Activated CD8-positive, alpha-beta memory T cell treated with anti-CD3 and anti-CD28 coated beads for 36 hours (primary cell): Measurements from ENCODE around the gene GPR35. TPM values are rescaled to one million over a fixed set of nuclear protein-coding genes. Genes with fewer than 3 reads are reported as not detected.

Experiments used
- CTCF ChIA-PET: fragments of 350-600 bp; sonication (Branson Sonifier 250); formaldehyde crosslinking; loops from one replicate; lab custom pipeline; 2021; ENCODE audit warnings: antibody characterized with exemption; lab: Charles Lee
- POLR2A ChIA-PET: fragments of 350-600 bp; sonication (Branson Sonifier 250); formaldehyde crosslinking; loops from one replicate; lab custom pipeline; 2021; ENCODE audit warnings: antibody characterized with exemption; lab: Charles Lee
- total RNA-seq, 2 experiments: library from RNA; stranded (reverse); gene quantifications; one replicate each; pipeline ENCODE4 v1.2.3, GENCODE V29; 2021

The GPR35 gene
- total RNA-seq, 2 experiments from 2014 or later = 12.6 to 13.3 TPM

DNA sequence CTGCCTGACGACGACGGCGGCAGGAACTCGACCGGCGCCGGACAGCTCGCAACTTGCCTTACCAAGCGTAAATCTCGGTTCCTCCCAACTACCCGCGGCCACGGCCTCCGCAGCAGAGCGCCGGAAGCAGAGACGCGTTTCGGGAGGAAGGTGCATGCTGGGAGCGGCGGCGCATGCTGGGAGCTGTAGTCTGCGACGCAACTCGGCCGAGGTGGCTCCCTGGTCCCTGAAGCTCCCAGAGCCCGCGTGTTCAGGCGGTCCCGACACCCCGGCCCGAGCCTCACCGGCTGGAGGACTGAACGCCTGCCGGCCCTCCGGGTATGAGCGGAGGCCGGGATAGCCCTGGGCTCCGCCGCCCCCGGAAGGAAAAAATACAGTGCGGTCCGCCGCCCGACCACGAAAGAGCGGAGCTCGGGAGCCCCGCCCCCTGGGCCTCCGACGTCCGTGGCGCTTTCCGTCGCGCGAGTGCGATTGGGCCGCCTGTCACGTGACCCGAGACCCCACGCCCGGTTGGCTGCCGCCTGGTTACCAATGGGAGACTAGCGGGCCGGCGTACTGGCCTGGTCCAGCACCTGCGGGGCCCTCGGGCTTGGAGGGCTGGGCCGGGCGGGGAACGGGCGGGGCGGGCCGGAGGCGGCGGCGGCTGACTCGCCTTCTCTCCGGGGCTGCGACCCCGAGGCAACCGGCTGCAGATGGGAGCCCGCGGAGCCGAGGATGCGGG lies 38.9 kb upstream of the GPR35 start, which contains the start of gene CAPN10:
TSS of gene CAPN10 (plus strand) at position 537 of the 721 bp plus-strand sequence. CDS start at position 715, 178 bp downstream.
- ChIA-PET CTCF (interaction anchor here (0.6 to 5.9 kb wide), 7 partner anchors 17 to 72 kb away, joined by 3 to 42 read pairs (median 6); partner anchors contain the start of gene DUSP28), POLR2A (interaction anchor here (0.7 to 3.6 kb wide), 12 partner anchors 15 to 516 kb away, joined by 3 to 52 read pairs (median 4); partner anchors contain the start of genes ANKMY1, GPR35, MTERF4 and RNPEPL1)

GRCh38 chr2:240586919-240587800 lies 38.1 kb upstream of the GPR35 start:
- ChIA-PET CTCF (interaction anchor here (0.6 to 5.9 kb wide), 8 partner anchors 10 to 73 kb away, joined by 3 to 42 read pairs (median 6); partner anchors contain the start of gene DUSP28), POLR2A (interaction anchor here (0.6 to 3.6 kb wide), 12 partner anchors 16 to 1470 kb away, joined by 3 to 52 read pairs (median 4); partner anchors contain the start of genes ANKMY1, GPR35, MTERF4 and RNPEPL1)

DNA sequence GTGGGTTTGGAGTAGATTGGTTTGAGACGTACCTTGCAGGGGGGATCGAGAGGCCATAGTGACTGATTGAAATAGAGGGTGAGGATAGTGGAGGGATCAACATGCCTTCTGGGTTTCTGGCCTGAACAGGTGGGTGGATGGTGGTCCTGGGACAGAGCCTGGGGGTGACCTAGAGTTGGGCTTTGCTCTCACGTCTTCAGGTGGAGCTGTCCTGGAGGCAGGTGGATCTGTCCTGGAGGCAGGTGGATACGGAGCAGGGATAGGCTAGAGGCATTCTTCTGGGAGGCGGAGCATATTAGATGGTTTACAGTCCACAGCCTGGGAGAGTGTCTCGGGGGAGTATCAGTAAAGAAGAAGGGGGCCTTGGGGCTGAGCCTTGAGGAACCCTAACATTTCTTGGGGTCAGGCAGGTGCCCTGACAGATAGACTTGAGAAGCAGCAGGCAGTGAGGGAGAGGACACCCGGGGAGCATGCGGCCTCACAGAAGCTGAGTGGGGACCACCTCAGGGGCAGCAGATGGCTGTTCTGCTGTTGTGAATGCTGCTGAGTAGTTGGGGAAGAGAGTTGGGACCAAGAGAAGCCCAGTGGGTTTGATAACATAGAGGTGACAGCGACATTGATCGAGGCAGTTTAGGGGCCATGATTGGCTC lies 37.1 kb upstream of the GPR35 start:
- ChIA-PET POLR2A (interaction anchor here (0.6 to 3.6 kb wide), 4 partner anchors 8 to 37 kb away, joined by 3 to 52 read pairs (median 15); partner anchors contain the start of gene GPR35), CTCF (interaction anchor here (1.0 to 5.9 kb wide), 3 partner anchors 9 to 22 kb away, joined by 3 to 42 read pairs (median 4); no protein-coding TSS in a partner anchor)

DNA sequence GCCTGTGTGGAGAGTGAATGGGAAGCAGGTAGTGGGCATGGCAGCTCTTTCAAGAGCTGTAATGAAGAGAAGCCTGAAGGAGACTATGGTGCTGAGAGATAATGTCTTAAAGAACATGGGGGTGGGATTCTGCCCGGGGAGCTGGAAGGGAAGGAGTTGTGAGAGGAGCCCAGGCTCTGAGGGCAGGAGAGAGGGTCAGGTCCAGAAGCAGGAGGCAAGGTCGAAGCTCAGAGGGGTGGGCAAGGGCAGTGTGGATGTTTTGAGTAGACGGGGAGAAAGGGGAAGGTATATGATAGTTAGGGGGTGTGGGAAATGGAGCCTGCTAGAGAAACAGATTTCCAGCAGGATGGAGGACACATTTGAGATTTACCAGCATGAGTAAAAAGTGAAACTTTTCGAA lies 36.6 kb upstream of the GPR35 start:
- ChIA-PET POLR2A (interaction anchor here (0.6 to 3.6 kb wide), 2 partner anchors 9 to 33 kb away, joined by 3 to 17 read pairs; no protein-coding TSS in a partner anchor), CTCF (interaction anchor here (0.8 to 5.9 kb wide), 3 partner anchors 9 to 32 kb away, joined by 3 to 42 read pairs (median 4); no protein-coding TSS in a partner anchor)

DNA sequence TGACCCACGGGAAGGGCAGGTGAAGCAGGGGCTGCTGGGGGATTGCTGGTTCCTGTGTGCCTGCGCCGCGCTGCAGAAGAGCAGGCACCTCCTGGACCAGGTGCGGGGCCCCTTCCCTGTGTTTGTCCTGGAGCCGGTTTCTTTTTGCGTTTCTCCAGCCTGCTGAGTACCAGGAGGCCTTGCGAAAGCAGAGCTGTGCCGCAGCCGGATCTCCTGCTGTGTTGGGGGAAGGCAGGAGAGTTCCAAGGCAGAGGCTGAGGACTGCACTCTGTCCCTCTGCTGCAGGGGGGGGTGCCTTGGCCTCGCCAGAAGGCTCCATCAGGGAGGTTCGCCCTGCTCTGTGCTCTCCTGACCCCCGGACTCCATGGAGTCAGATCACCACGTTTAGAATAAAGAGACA lies 35.9 kb upstream of the GPR35 start:
- ChIA-PET CTCF (interaction anchor here (0.8 to 5.9 kb wide), 4 partner anchors 10 to 75 kb away, joined by 3 to 42 read pairs (median 4); no protein-coding TSS in a partner anchor), POLR2A (no interaction called here)

DNA sequence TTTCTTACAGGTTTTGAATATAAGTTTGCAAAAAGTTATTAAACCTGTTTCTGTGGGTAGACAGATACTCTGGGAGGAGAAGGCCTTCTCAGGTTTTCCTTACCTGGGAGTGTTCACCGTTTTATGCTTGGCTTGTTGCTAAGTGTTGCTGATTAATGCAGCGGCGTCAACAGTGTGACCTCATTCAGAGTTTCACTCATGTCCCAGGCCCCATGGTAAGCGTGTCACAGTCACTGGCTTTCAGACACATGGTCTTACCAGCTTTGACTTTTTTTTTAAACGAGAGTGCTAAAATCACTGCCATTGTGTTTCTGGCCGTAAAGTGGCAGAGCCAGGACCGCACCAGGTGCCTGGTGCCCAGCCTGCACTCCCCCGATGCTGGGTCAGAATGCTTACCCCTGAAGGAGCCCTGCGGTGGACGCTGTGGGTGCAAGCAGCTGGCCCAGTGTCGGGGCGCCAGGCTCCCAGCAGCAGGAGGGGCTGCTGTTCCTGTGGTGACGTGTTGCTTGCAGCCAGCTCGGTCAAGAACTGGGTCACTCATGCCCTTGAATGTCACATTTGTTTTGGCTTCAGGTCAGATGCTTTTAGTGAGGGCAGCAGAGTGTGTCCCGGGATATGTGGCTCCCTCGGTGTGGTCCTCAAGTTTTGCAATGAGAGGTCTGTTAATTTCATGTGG lies 35.3 kb upstream of the GPR35 start:
- CTCF ChIA-PET = interaction anchor here (1.5 to 5.9 kb wide), 2 partner anchors 24 to 76 kb away, joined by 5 to 42 read pairs; no protein-coding TSS in a partner anchor
- POLR2A ChIA-PET = no interaction called here

DNA sequence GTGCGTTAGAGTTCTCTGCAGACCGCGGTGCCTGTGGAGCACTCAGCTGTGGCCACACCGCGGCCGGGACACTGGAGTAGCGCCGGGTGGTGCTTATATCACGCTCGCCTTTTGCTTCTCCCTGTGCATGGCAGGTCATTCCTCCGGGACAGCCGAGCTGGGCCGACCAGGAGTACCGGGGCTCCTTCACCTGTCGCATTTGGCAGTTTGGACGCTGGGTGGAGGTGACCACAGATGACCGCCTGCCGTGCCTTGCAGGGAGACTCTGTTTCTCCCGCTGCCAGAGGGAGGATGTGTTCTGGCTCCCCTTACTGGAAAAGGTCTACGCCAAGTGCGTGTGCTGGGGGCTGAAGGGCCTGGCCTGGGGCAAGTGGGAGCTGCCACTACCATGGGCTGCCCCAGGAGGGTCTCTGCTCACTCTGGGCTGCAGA lies 34.6 kb upstream of the GPR35 start:
- ChIA-PET POLR2A (no interaction called here), CTCF (interaction anchor here (1.5 kb wide), 1 partner anchor 77 kb away, joined by 5 read pairs; no protein-coding TSS in a partner anchor)

- POLR2A ChIA-PET = no interaction called here
- CTCF ChIA-PET = no interaction called here
These were observed 34.1 kb upstream of the GPR35 start for GRCh38 chr2:240591226-240591625.

- CTCF ChIA-PET = no interaction called here
- POLR2A ChIA-PET = no interaction called here
These were observed 33.5 kb upstream of the GPR35 start for GRCh38 chr2:240591784-240592183.

- ChIA-PET POLR2A (no interaction called here), CTCF (interaction anchor here (0.5 to 1.5 kb wide), 2 partner anchors 14 to 28 kb away, joined by 3 read pairs; no protein-coding TSS in a partner anchor)
These were observed 32.1 kb upstream of the GPR35 start for GRCh38 chr2:240593026-240593702.

DNA sequence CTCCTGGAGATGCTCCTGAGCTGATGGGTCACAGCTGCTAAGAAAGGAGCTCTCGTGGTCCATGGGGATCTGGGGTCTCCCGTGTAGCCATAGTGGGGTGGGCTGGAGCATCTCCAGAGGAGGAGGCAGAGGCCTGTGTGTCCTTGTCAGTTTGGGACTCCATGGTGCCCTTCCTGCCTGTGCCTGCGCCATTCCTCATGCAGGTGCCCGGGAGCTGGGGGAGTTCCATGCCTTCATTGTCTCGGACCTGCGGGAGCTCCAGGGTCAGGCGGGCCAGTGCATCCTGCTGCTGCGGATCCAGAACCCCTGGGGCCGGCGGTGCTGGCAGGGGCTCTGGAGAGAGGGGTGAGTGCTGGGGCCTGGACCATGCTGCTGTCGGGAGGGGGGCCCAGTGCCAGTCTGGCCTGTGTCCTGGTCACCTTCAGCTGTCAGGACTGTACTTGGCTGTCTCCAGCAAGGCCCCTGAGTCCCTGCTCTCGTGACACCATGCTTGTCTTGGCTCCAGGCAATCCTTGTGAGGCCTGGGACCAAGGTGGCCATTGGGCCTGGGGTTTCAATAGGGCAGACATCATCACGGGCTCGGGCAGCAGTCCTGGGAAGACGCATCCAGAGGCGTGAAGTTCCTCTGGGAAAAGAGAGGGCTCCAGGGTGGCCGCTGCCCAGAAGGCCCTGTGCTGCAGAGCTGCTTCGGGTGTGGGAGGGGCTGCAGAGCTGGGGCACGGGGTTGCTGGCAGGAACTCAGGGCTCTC lies 31.4 kb upstream of the GPR35 start:
- ChIA-PET CTCF (interaction anchor here (0.9 to 1.6 kb wide), 3 partner anchors 12 to 34 kb away, joined by 3 to 4 read pairs (median 3); no protein-coding TSS in a partner anchor), POLR2A (no interaction called here)

GRCh38 chr2:240594511-240595380 lies 30.5 kb upstream of the GPR35 start:
- POLR2A ChIA-PET = no interaction called here
- CTCF ChIA-PET = interaction anchor here (0.9 to 1.6 kb wide), 3 partner anchors 13 to 33 kb away, joined by 3 to 4 read pairs (median 3); no protein-coding TSS in a partner anchor

GRCh38 chr2:240595381-240596079 lies 29.8 kb upstream of the GPR35 start:
- CTCF ChIA-PET = interaction anchor here (1.6 kb wide), 1 partner anchor 32 kb away, joined by 4 read pairs; no protein-coding TSS in a partner anchor
- POLR2A ChIA-PET = no interaction called here

DNA sequence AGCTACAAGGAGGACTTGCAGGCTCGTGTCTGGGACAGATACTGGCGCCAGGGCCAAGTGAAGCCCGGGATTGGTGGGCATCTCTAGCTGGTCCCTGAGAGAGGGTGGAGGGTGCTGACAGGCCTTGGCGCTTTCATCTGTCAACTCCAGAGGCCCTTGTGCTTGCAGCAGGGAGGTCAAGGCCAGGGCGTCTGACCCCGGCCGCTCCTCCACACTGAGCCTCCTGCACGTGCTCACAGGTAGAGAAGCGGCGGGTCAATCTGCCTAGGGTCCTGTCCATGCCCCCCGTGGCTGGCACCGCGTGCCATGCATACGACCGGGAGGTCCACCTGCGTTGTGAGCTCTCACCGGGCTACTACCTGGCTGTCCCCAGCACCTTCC lies 29.2 kb upstream of the GPR35 start:
- CTCF ChIA-PET = no interaction called here
- POLR2A ChIA-PET = no interaction called here

DNA sequence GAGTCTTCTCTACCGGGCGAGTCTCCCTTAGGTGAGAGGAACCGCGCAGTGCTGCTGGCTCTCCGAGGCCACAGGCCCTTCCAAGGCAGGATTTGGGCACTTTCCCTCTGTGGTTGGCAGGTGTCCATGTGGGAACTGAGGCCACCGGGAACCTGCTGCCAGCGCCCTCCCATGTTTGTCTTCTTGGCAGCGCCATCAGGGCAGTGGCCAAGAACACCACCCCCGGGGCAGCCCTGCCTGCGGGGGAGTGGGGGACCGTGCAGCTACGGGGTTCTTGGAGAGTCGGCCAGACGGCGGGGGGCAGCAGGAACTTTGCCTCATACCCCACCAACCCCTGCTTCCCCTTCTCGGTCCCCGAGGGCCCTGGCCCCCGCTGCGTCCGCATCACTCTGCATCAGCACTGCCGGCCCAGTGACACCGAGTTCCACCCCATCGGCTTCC lies 28.8 kb upstream of the GPR35 start:
- ChIA-PET CTCF (no interaction called here), POLR2A (no interaction called here)
